SK-N-SH treated with all-trans-retinoic acid at 6 μM for 48 hours (cell line): ENCODE measurements around the gene AKAP5.
A peak's percentile ranks its signal among the peaks of the same experiment; 100 is the strongest.

ENCODE experiments used
- ATAC-seq: fragments of 200-7000 bp; cut with Tn5 transposase; 3 replicates; pipeline ENCODE4 v1.9.1; 2020; ENCODE audit warnings: mild to moderate bottlenecking, moderate library complexity
- ARNTL ChIP-seq: fragments of 450-650 bp; formaldehyde crosslinking; IDR thresholded peaks from 2 replicates; pipeline ENCODE4 v1.5.0; 2020; ENCODE audit warnings: low read depth, mild to moderate bottlenecking, moderate library complexity, borderline replicate concordance
- CSDC2 ChIP-seq: fragments of 250-450 bp; sonication (Bioruptor Pico); IDR thresholded peaks from 2 replicates; pipeline ENCODE4 v1.5.0; 2020; ENCODE audit warnings: mild to moderate bottlenecking, moderate library complexity
- GLIS3 ChIP-seq: fragments of 250-450 bp; sonication (Bioruptor Pico); IDR thresholded peaks from 2 replicates; pipeline ENCODE4 v1.5.0; 2020; ENCODE audit warnings: mild to moderate bottlenecking, moderate library complexity
- PPARA ChIP-seq: fragments of 250-450 bp; sonication (Bioruptor Pico); IDR thresholded peaks from 2 replicates; pipeline ENCODE4 v1.5.0; 2020; ENCODE audit warnings: mild to moderate bottlenecking, borderline replicate concordance
- SNAI2 ChIP-seq: fragments of 250-450 bp; sonication (Bioruptor Pico); IDR thresholded peaks from 2 replicates; pipeline ENCODE4 v1.5.0; 2020; ENCODE audit warnings: mild to moderate bottlenecking, moderate library complexity
- TCF4 ChIP-seq: fragments of 250-450 bp; sonication (Bioruptor Pico); IDR thresholded peaks from 2 replicates; pipeline ENCODE4 v1.8.0; 2021; ENCODE audit warnings: mild to moderate bottlenecking, moderate library complexity, borderline replicate concordance
- ZC3H10 ChIP-seq: fragments of 250-450 bp; sonication (Bioruptor Pico); IDR thresholded peaks from 2 replicates; pipeline ENCODE4 v1.5.1; 2021; ENCODE audit warnings: mild to moderate bottlenecking, moderate library complexity
- ZFP30 ChIP-seq: fragments of 450-650 bp; formaldehyde crosslinking; IDR thresholded peaks from 2 replicates; pipeline ENCODE4 v1.5.0; 2022; ENCODE audit warnings: mild to moderate bottlenecking, moderate library complexity
- ZNF70 ChIP-seq: fragments of 450-650 bp; formaldehyde crosslinking; IDR thresholded peaks from 2 replicates; pipeline ENCODE4 v1.5.0; 2020; ENCODE audit warnings: mild to moderate bottlenecking, moderate library complexity
- TF ChIP-seq, protein P1 (sequence below): fragments of 250-450 bp; sonication (Bioruptor Pico); IDR thresholded peaks from 2 replicates; pipeline ENCODE4 v1.5.0; 2020; ENCODE audit warnings: mild to moderate bottlenecking, moderate library complexity
- TF ChIP-seq, protein P2 (sequence below): fragments of 250-450 bp; sonication (Bioruptor Pico); IDR thresholded peaks from 2 replicates; pipeline ENCODE4 v1.8.0; 2021; ENCODE audit warnings: low read depth, mild to moderate bottlenecking, moderate library complexity, borderline replicate concordance
- TF ChIP-seq, protein P3 (sequence below): fragments of 250-450 bp; sonication (Bioruptor Pico); IDR thresholded peaks from 2 replicates; pipeline ENCODE4 v1.5.1; 2021; ENCODE audit warnings: mild to moderate bottlenecking, moderate library complexity
- TF ChIP-seq, protein P4 (sequence below): fragments of 250-450 bp; sonication (Bioruptor Pico); IDR thresholded peaks from 2 replicates; pipeline ENCODE4 v1.8.0; 2020; ENCODE audit warnings: mild to moderate bottlenecking, moderate library complexity, borderline replicate concordance

Gene AKAP5

DNA sequence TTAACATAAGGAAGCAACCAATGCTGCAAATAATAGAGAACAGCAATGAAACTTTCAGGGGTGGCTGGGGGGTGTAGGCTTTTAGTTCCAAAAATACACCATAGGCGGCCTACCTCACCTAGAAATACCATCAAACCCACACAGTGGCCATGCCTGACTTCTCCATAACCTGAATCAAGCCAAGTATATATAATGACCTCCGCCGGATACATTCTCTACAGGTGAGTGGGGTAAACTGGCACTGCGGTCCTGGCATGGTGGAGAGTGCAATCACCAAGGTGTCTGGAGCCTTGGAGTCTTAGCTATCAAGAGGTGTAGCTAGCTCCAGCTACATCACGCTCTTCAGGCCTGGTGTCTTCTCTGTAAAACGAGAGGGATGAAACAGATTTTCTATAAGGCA lies 37.2 kb downstream of the AKAP5 start (continued):
- TF ChIP-seq, protein P1, sequence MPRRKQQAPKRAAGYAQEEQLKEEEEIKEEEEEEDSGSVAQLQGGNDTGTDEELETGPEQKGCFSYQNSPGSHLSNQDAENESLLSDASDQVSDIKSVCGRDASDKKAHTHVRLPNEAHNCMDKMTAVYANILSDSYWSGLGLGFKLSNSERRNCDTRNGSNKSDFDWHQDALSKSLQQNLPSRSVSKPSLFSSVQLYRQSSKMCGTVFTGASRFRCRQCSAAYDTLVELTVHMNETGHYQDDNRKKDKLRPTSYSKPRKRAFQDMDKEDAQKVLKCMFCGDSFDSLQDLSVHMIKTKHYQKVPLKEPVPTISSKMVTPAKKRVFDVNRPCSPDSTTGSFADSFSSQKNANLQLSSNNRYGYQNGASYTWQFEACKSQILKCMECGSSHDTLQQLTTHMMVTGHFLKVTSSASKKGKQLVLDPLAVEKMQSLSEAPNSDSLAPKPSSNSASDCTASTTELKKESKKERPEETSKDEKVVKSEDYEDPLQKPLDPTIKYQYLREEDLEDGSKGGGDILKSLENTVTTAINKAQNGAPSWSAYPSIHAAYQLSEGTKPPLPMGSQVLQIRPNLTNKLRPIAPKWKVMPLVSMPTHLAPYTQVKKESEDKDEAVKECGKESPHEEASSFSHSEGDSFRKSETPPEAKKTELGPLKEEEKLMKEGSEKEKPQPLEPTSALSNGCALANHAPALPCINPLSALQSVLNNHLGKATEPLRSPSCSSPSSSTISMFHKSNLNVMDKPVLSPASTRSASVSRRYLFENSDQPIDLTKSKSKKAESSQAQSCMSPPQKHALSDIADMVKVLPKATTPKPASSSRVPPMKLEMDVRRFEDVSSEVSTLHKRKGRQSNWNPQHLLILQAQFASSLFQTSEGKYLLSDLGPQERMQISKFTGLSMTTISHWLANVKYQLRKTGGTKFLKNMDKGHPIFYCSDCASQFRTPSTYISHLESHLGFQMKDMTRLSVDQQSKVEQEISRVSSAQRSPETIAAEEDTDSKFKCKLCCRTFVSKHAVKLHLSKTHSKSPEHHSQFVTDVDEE (CRISPR knock-in tag): no peak

DNA sequence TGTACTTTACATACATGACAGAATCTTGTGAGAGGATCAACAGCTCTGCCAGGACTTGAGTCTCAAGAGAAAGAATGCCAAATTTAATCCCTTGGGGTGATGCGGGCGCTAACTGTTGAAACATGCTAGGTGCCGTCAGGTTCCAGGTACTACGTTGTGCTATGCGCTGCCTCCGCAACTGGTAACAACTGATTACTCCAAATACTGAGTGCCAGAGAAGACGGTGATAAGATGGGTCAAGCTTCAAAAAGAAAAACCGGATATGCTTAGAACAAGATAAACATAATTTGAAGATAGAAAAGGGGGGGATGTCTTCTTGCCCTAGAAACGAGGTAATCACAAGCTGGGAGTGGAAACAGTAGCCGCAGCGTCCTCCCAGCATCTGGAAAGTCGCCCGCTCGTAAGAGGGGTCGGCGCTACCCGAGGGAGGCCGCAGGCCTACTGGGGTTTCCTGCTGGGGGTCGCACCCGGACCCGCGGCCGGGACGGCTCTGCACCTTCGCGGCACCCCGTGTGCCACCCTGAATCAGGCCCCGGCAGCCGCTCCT lies 37.7 kb downstream of the AKAP5 start:
- no peak for TF ChIP-seq ZC3H10 (CRISPR knock-in tag)
- TF ChIP-seq, all 23 proteins: peak for 0
- no peak for ATAC-seq

DNA sequence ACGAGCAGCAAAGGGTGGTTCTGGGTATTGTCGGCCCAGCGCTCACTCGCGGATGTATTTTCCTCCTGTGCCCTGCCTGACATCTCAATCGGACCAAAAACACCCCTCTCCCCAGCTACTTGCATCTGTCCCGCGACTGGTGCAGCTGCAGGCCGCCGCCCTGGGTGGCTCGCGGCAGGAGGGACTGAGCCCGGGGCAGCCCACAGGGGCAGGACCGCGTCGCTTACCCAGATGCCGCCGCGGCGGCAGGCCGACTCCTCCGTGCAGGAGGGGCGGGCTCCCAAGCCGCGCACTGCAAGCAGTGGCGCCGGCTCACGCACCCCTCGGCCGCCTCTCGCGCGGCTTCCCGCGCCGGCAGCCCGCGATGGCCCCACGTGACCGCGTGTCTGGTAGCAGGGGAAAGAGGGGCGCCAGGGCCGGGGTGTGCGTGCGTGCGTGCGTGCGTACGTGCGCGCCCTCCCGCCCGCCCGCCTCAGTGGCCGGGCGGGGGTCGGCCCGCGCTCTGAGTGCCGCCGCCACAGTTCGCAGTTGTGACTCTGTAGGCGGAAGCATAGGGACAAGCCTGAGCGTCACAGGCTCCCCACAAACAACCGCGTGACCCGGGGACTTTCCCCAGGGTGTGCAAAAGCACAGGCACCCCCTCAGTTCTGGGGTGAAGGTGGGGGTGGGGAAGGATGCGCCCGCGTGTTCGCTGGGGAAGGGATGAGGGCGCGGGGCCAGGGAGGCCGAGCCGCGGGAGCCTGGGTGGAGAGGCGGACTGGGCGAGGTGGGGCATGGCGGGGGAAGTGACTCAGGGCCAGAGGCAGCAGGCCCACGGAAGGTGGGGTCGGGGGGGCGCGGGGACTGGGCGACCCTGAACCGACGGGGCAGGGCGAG lies 38.4 kb downstream of the AKAP5 start, which contains the start of gene ZBTB25:
Gene ZBTB25, minus strand, starts transcription at position 405 of the 876 bp plus-strand sequence. CDS start 13,305 bp downstream, outside the sequence.
- peak; percentile 83 for ATAC-seq
- TF ChIP-seq ZNF70 (CRISPR knock-in tag) (no peak), CSDC2 (CRISPR knock-in tag) (no peak), ZFP30 (no peak), SNAI2 (CRISPR knock-in tag) (no peak), ARNTL (CRISPR knock-in tag) (no peak)
- TF ChIP-seq, protein P2, sequence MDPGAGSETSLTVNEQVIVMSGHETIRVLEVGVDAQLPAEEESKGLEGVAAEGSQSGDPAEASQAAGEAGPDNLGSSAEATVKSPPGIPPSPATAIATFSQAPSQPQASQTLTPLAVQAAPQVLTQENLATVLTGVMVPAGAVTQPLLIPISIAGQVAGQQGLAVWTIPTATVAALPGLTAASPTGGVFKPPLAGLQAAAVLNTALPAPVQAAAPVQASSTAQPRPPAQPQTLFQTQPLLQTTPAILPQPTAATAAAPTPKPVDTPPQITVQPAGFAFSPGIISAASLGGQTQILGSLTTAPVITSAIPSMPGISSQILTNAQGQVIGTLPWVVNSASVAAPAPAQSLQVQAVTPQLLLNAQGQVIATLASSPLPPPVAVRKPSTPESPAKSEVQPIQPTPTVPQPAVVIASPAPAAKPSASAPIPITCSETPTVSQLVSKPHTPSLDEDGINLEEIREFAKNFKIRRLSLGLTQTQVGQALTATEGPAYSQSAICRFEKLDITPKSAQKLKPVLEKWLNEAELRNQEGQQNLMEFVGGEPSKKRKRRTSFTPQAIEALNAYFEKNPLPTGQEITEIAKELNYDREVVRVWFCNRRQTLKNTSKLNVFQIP: no peak

DNA sequence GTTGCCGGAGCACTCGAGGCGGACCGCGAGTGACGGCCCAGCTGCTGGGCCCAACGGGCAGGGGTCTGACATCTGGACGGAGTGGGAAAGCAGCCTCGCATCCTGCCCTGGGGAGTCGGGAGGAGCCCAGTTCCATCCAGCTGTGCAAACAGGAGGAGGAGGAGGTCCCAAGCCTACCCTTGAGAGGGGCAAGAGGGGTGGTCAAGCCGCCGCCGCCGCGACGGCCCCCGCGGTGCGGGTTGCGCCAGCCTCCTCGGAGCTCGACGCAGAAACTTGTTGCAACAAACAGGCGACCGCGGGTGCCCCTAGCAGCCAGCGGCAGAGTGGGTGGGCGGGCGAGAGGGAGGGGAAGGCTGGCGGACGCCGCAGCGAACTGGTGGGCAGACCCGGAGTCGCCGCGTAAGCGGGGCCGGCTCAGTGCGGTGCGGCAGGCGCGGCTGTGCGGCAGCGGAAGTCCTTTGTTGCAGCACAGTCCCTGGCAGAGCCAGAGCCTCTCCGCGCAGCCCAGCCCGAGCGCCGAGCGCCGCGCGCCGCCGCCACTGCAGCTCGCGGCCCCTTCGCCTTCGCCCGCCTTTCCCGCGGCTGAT lies 39.1 kb downstream of the AKAP5 start, which contains the start of gene ZBTB1:
Gene ZBTB1, plus strand, starts transcription at position 461 of the 587 bp plus-strand sequence. CDS start 16,735 bp downstream, outside the sequence.
- TF ChIP-seq CSDC2 (CRISPR knock-in tag): no peak; the same call in 1 of the 2 replicates
- peak; percentile 26; the same call in 1 of the 2 replicates for TF ChIP-seq GLIS3 (CRISPR knock-in tag)
- ATAC-seq: peak; percentile 57

DNA sequence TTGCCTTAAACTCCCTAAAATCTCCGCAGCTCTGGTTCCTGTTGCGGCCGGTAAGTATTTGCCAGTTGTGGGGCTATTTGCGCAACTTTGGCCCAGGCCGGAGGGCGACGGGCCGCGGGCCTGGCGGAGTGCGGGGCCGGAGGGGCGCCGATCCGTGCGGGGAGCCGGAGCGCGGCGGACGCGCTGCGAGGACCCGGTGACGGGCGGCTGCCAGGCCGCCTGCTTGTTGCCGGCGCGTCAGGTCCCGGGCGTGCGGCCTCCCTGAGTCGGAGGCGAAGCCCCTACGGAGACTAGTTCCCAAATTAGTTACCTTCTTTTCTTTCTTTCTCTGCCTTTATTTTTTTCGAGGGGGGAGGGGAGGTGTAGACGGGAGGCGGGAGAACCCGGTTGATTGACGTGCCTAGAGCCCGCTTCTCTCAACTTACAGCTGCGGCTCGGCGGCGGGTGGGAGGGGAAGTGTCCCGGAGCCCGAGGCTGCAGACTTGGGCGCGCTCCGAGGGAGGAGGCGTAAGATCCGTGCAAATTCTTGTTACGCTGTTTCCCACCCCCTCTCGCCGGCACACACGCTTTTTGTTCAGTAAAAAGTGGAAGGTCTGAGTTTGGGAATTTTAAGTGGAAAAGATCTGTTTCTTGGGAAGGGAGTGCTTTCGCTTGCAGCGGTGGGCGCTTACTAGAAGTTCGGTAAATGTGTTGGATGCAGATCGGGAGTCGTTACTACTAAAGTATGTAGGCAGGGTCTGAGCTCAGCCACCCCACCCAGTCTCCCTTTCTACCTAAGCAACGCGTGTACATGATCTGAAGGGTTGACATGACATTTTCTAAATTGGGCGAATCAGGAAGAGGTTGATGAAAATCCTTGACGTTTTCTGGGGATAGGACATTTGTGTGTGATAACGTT lies 39.8 kb downstream of the AKAP5 start:
- peak; percentile 28 for ATAC-seq
- TF ChIP-seq, protein P1 (CRISPR knock-in tag): no peak
- TF ChIP-seq ZNF70 (CRISPR knock-in tag) (no peak), TCF4 (CRISPR knock-in tag) (no peak), ZC3H10 (CRISPR knock-in tag) (no peak), PPARA (CRISPR knock-in tag) (no peak), ARNTL (CRISPR knock-in tag) (no peak), ZFP30 (no peak)
- TF ChIP-seq, protein P3, sequence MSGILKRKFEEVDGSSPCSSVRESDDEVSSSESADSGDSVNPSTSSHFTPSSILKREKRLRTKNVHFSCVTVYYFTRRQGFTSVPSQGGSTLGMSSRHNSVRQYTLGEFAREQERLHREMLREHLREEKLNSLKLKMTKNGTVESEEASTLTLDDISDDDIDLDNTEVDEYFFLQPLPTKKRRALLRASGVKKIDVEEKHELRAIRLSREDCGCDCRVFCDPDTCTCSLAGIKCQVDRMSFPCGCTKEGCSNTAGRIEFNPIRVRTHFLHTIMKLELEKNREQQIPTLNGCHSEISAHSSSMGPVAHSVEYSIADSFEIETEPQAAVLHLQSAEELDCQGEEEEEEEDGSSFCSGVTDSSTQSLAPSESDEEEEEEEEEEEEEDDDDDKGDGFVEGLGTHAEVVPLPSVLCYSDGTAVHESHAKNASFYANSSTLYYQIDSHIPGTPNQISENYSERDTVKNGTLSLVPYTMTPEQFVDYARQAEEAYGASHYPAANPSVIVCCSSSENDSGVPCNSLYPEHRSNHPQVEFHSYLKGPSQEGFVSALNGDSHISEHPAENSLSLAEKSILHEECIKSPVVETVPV (CRISPR knock-in tag): no peak
- TF ChIP-seq, protein P2: no peak
- TF ChIP-seq, protein P4, sequence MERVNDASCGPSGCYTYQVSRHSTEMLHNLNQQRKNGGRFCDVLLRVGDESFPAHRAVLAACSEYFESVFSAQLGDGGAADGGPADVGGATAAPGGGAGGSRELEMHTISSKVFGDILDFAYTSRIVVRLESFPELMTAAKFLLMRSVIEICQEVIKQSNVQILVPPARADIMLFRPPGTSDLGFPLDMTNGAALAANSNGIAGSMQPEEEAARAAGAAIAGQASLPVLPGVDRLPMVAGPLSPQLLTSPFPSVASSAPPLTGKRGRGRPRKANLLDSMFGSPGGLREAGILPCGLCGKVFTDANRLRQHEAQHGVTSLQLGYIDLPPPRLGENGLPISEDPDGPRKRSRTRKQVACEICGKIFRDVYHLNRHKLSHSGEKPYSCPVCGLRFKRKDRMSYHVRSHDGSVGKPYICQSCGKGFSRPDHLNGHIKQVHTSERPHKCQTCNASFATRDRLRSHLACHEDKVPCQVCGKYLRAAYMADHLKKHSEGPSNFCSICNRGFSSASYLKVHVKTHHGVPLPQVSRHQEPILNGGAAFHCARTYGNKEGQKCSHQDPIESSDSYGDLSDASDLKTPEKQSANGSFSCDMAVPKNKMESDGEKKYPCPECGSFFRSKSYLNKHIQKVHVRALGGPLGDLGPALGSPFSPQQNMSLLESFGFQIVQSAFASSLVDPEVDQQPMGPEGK: no peak
